Inflammatory macrophage treated with lipopolysaccharide for 4 hours (primary cell): ENCODE data around the gene PSMB2.

Experiments used
- DNase-seq: peaks from one replicate; pipeline ENCODE4 v3.0.0-alpha.2; 2020

The PSMB2 gene

GRCh38 chr1:35640380-35641232, 720 bp downstream of the PSMB2 start:
- no peak for DNase-seq

GRCh38 chr1:35637401-35637809, 3.9 kb downstream of the PSMB2 start:
- peak; percentile 85 for DNase-seq

GRCh38 chr1:35633547-35633946, 7.8 kb downstream of the PSMB2 start:
- no peak for DNase-seq

GRCh38 chr1:35631396-35631795, 9.9 kb downstream of the PSMB2 start:
- DNase-seq: no peak

GRCh38 chr1:35629051-35629450, 12.3 kb downstream of the PSMB2 start:
- no peak for DNase-seq

- DNase-seq: no peak
These were observed 17.5 kb downstream of the PSMB2 start for GRCh38 chr1:35623832-35624231.

GRCh38 chr1:35622510-35623178, 18.7 kb downstream of the PSMB2 start:
- no peak for DNase-seq

- no peak for DNase-seq
These were observed 21.8 kb downstream of the PSMB2 start for GRCh38 chr1:35619237-35620121.

- DNase-seq: no peak
These were observed 25.9 kb downstream of the PSMB2 start for GRCh38 chr1:35615440-35615839.

GRCh38 chr1:35611655-35612054, 29.7 kb downstream of the PSMB2 start:
- DNase-seq: no peak

GRCh38 chr1:35605867-35606182, 35.5 kb downstream of the PSMB2 start:
- no peak for DNase-seq

- no peak for DNase-seq
These were observed 36.1 kb downstream of the PSMB2 start for GRCh38 chr1:35605071-35605866.

- DNase-seq: no peak
These were observed 37.4 kb downstream of the PSMB2 start for GRCh38 chr1:35603941-35604340.

- DNase-seq: no peak
These were observed 37.9 kb downstream of the PSMB2 start for GRCh38 chr1:35603468-35603867.

- DNase-seq: no peak
These were observed 40.7 kb downstream of the PSMB2 start for GRCh38 chr1:35600593-35600992.

GRCh38 chr1:35599411-35599810, 41.9 kb downstream of the PSMB2 start:
- no peak for DNase-seq

GRCh38 chr1:35598895-35599294, 42.4 kb downstream of the PSMB2 start:
- DNase-seq: no peak

GRCh38 chr1:35597870-35598269, 43.5 kb downstream of the PSMB2 start:
- DNase-seq: no peak

GRCh38 chr1:35595684-35596083, 45.6 kb downstream of the PSMB2 start:
- no peak for DNase-seq

- no peak for DNase-seq
These were observed 47.1 kb downstream of the PSMB2 start for GRCh38 chr1:35594005-35594760.

- DNase-seq: peak; percentile 56
These were observed 48.1 kb downstream of the PSMB2 start for GRCh38 chr1:35592991-35593769.
